Measurements from ENCODE around the gene GRB2. TPM values are rescaled to one million over a fixed set of nuclear protein-coding genes. Genes with fewer than 3 reads are reported as not detected.

GRB2 gene
- total RNA-seq, 1 donor from 2014 or later = 84.8 TPM

- Mint-ChIP-seq H3K36me3 (ENCODE audit: insufficient read depth) (no peaks in the 10 kb centered on the region), H3K4me1 (ENCODE audit: low read depth) (peaks cover 2% of the 10 kb centered on the region), H3K27ac (no peak overlapping the region), H3K9me3 (ENCODE audit: low read depth) (no peaks in the 10 kb centered on the region), H3K4me3 (ENCODE audit: low read depth) (no peak overlapping the region), H3K27me3 (peaks cover 7% of the 10 kb centered on the region)
- no peak for DNase-seq (ENCODE audit: low spot score, unreplicated experiment)
- TF ChIP-seq CTCF (IDR thresholded peaks at IDR 0.05; ENCODE audit: unreplicated experiment) = no peak
Observed at GRCh38 chr17:75416006-75416405, 10.5 kb upstream of the GRB2 start.

- H3K27ac Mint-ChIP-seq = no peak overlapping the region
- no peaks in the 10 kb centered on the region for H3K9me3 Mint-ChIP-seq (ENCODE audit: low read depth)
- H3K27me3 Mint-ChIP-seq = peaks cover 7% of the 10 kb centered on the region
- H3K4me1 Mint-ChIP-seq (ENCODE audit: low read depth) = peaks cover 2% of the 10 kb centered on the region
- DNase-seq (ENCODE audit: low spot score, unreplicated experiment) = no peak
- H3K4me3 Mint-ChIP-seq (ENCODE audit: low read depth) = no peak overlapping the region
- TF ChIP-seq CTCF (IDR thresholded peaks at IDR 0.05; ENCODE audit: unreplicated experiment) = no peak
- H3K36me3 Mint-ChIP-seq (ENCODE audit: insufficient read depth) = no peaks in the 10 kb centered on the region
Observed at GRCh38 chr17:75414488-75414887, 9.0 kb upstream of the GRB2 start.

- TF ChIP-seq CTCF (IDR thresholded peaks at IDR 0.05; ENCODE audit: unreplicated experiment) = peak; percentile 90
- peaks cover 7% of the 10 kb centered on the region for H3K27me3 Mint-ChIP-seq
- peak overlapping the region; percentile 57 for H3K27ac Mint-ChIP-seq
- no peaks in the 10 kb centered on the region for H3K36me3 Mint-ChIP-seq (ENCODE audit: insufficient read depth)
- H3K4me3 Mint-ChIP-seq (ENCODE audit: low read depth) = no peak overlapping the region
- DNase-seq (ENCODE audit: low spot score, unreplicated experiment) = peak; percentile 51
- H3K4me1 Mint-ChIP-seq (ENCODE audit: low read depth) = peaks cover 5% of the 10 kb centered on the region
- H3K9me3 Mint-ChIP-seq (ENCODE audit: low read depth) = no peaks in the 10 kb centered on the region
Observed at GRCh38 chr17:75412455-75413317, 7.2 kb upstream of the GRB2 start.

- no peak for DNase-seq (ENCODE audit: low spot score, unreplicated experiment)
Observed at GRCh38 chr17:75411328-75412067, 6.0 kb upstream of the GRB2 start.

More at GRCh38 chr17:75411328-75412067, 6.0 kb upstream of the GRB2 start:
- Mint-ChIP-seq H3K9me3 (ENCODE audit: low read depth) (no peaks in the 10 kb centered on the region), H3K4me3 (ENCODE audit: low read depth) (no peak overlapping the region), H3K36me3 (ENCODE audit: insufficient read depth) (no peaks in the 10 kb centered on the region), H3K27me3 (peaks cover 7% of the 10 kb centered on the region), H3K27ac (no peak overlapping the region), H3K4me1 (ENCODE audit: low read depth) (peaks cover 7% of the 10 kb centered on the region)
- no peak for TF ChIP-seq CTCF (IDR thresholded peaks at IDR 0.05; ENCODE audit: unreplicated experiment)

Measured in progenitor cell of endocrine pancreas (in vitro differentiated cells).